ENCODE measurements around the gene HDAC4.

- TF ChIP-seq POLR2A (IDR thresholded peaks at IDR 0.05; ENCODE audit: low read depth, low read length) = no peak
- TF ChIP-seq CTCF (conservative IDR thresholded peaks at IDR 0.05; ENCODE audit: low read depth, low read length) = no peak
- no peak for TF ChIP-seq CHD1 (IDR thresholded peaks at IDR 0.05; ENCODE audit: low read depth, low read length)
- TF ChIP-seq ELK1 (IDR thresholded peaks at IDR 0.05; ENCODE audit: borderline replicate concordance, low read depth, low read length) = no peak
- TF ChIP-seq MXI1 (IDR thresholded peaks at IDR 0.05; ENCODE audit: borderline replicate concordance, low read depth, low read length) = no peak
- TF ChIP-seq FOS (IDR thresholded peaks at IDR 0.05; ENCODE audit: low read depth, low read length) = no peak
These were observed 95.6 kb downstream of the HDAC4 start for GRCh38 chr2:239305222-239305575.

All from IMR-90 (cell line).